ENCODE data around the gene RFX4.
"Not testable (repeated sequence)": the region's sequence is repeated elsewhere in the genome, so short reads cannot be mapped to it uniquely, and the experiment has no call there.

The RFX4 gene

GRCh38 chr12:106726603-106727202 lies 143.9 kb downstream of the RFX4 start:
- CTCF ChIA-PET, H3K4me3 Mint-ChIP-seq, DNase-seq, H3K27ac Mint-ChIP-seq, H3K36me3 Mint-ChIP-seq, H3K27me3 Mint-ChIP-seq, H3K9me3 Mint-ChIP-seq, H3K4me1 Mint-ChIP-seq: not testable (repeated sequence)

GRCh38 chr12:106729611-106730010 lies 146.8 kb downstream of the RFX4 start:
- Mint-ChIP-seq H3K27me3 (no peaks in the 10 kb centered on the region), H3K27ac (no peak overlapping the region), H3K36me3 (peaks cover 1% of the 10 kb centered on the region), H3K4me1 (no peaks in the 10 kb centered on the region), H3K9me3 (no peaks in the 10 kb centered on the region), H3K4me3 (no peak overlapping the region)
- CTCF ChIA-PET, result interaction anchor here (1.4 kb wide), 1 partner anchor 10 kb away, joined by 3 read pairs; no protein-coding TSS in a partner anchor
- no peak for DNase-seq

- peaks cover 1% of the 10 kb centered on the region for H3K36me3 Mint-ChIP-seq
- no peak overlapping the region for H3K27ac Mint-ChIP-seq
- CTCF ChIA-PET, result no interaction called here
- H3K4me1 Mint-ChIP-seq, result no peaks in the 10 kb centered on the region
- H3K27me3 Mint-ChIP-seq, result peaks cover 11% of the 10 kb centered on the region
- no peaks in the 10 kb centered on the region for H3K9me3 Mint-ChIP-seq
- H3K4me3 Mint-ChIP-seq, result no peak overlapping the region
- DNase-seq, result no peak
Measured at GRCh38 chr12:106732890-106733289, 150.1 kb downstream of the RFX4 start.

GRCh38 chr12:106733660-106734059 lies 150.9 kb downstream of the RFX4 start:
- no peaks in the 10 kb centered on the region for H3K9me3 Mint-ChIP-seq
- no peaks in the 10 kb centered on the region for H3K4me1 Mint-ChIP-seq
- CTCF ChIA-PET, result no interaction called here
- H3K27me3 Mint-ChIP-seq, result peaks cover 15% of the 10 kb centered on the region
- H3K36me3 Mint-ChIP-seq, result peaks cover 1% of the 10 kb centered on the region
- no peak overlapping the region for H3K27ac Mint-ChIP-seq
- DNase-seq, result no peak
- no peak overlapping the region for H3K4me3 Mint-ChIP-seq

- H3K27me3 Mint-ChIP-seq, result peaks cover 21% of the 10 kb centered on the region
- H3K27ac Mint-ChIP-seq, result no peak overlapping the region
- H3K4me3 Mint-ChIP-seq, result no peak overlapping the region
- CTCF ChIA-PET, result interaction anchor here (0.6 to 1.3 kb wide), 3 partner anchors 67 to 191 kb away, joined by 3 read pairs; no protein-coding TSS in a partner anchor
- peaks cover 1% of the 10 kb centered on the region for H3K36me3 Mint-ChIP-seq
- H3K4me1 Mint-ChIP-seq, result no peaks in the 10 kb centered on the region
- DNase-seq, result peak; percentile 31
- no peaks in the 10 kb centered on the region for H3K9me3 Mint-ChIP-seq
Measured at GRCh38 chr12:106736051-106736957, 153.5 kb downstream of the RFX4 start.

- DNase-seq, result no peak
- Mint-ChIP-seq H3K9me3 (no peaks in the 10 kb centered on the region), H3K4me1 (no peaks in the 10 kb centered on the region), H3K4me3 (no peak overlapping the region), H3K36me3 (no peaks in the 10 kb centered on the region), H3K27ac (no peak overlapping the region), H3K27me3 (peaks cover 27% of the 10 kb centered on the region)
- CTCF ChIA-PET, result interaction anchor here (1.0 to 1.1 kb wide), 2 partner anchors 10 to 305 kb away, joined by 3 read pairs; no protein-coding TSS in a partner anchor
Measured at GRCh38 chr12:106739318-106739717, 156.5 kb downstream of the RFX4 start.

- Mint-ChIP-seq H3K4me1 (no peaks in the 10 kb centered on the region), H3K9me3 (no peaks in the 10 kb centered on the region), H3K36me3 (no peaks in the 10 kb centered on the region), H3K4me3 (no peak overlapping the region), H3K27me3 (peaks cover 25% of the 10 kb centered on the region), H3K27ac (no peak overlapping the region)
- CTCF ChIA-PET, result interaction anchor here (1.1 kb wide), 1 partner anchor 10 kb away, joined by 3 read pairs; no protein-coding TSS in a partner anchor
- no peak for DNase-seq
Measured at GRCh38 chr12:106739815-106740530, 157.2 kb downstream of the RFX4 start.

GRCh38 chr12:106740818-106741217 lies 158.0 kb downstream of the RFX4 start:
- no peak for DNase-seq
- Mint-ChIP-seq H3K4me1 (no peaks in the 10 kb centered on the region), H3K27ac (no peak overlapping the region), H3K36me3 (no peaks in the 10 kb centered on the region), H3K27me3 (peaks cover 32% of the 10 kb centered on the region), H3K9me3 (no peaks in the 10 kb centered on the region), H3K4me3 (no peak overlapping the region)
- CTCF ChIA-PET, result no interaction called here

GRCh38 chr12:106741247-106741646 lies 158.4 kb downstream of the RFX4 start:
- Mint-ChIP-seq H3K36me3 (no peaks in the 10 kb centered on the region), H3K27ac (no peak overlapping the region), H3K27me3 (peaks cover 31% of the 10 kb centered on the region), H3K9me3 (no peaks in the 10 kb centered on the region), H3K4me1 (no peaks in the 10 kb centered on the region), H3K4me3 (no peak overlapping the region)
- no peak for DNase-seq
- CTCF ChIA-PET, result no interaction called here

GRCh38 chr12:106743270-106743988 lies 160.6 kb downstream of the RFX4 start:
- DNase-seq, result no peak
- Mint-ChIP-seq H3K4me1 (peaks cover 18% of the 10 kb centered on the region), H3K27ac (no peak overlapping the region), H3K9me3 (no peaks in the 10 kb centered on the region), H3K27me3 (peaks cover 20% of the 10 kb centered on the region), H3K36me3 (no peaks in the 10 kb centered on the region), H3K4me3 (no peak overlapping the region)
- CTCF ChIA-PET, result no interaction called here

GRCh38 chr12:106744600-106744999 lies 161.8 kb downstream of the RFX4 start:
- DNase-seq, result no peak
- H3K36me3 Mint-ChIP-seq, result no peaks in the 10 kb centered on the region
- no peaks in the 10 kb centered on the region for H3K9me3 Mint-ChIP-seq
- H3K27ac Mint-ChIP-seq, result no peak overlapping the region
- H3K4me1 Mint-ChIP-seq, result peaks cover 21% of the 10 kb centered on the region
- peaks cover 20% of the 10 kb centered on the region for H3K27me3 Mint-ChIP-seq
- no peak overlapping the region for H3K4me3 Mint-ChIP-seq
- CTCF ChIA-PET, result no interaction called here

- Mint-ChIP-seq H3K27ac (no peak overlapping the region), H3K4me1 (peaks cover 21% of the 10 kb centered on the region), H3K4me3 (no peak overlapping the region), H3K9me3 (no peaks in the 10 kb centered on the region), H3K36me3 (no peaks in the 10 kb centered on the region), H3K27me3 (peaks cover 14% of the 10 kb centered on the region)
- CTCF ChIA-PET, result no interaction called here
- no peak for DNase-seq
Measured at GRCh38 chr12:106745181-106745745, 162.5 kb downstream of the RFX4 start.

- peaks cover 8% of the 10 kb centered on the region for H3K27me3 Mint-ChIP-seq
- peaks cover 29% of the 10 kb centered on the region for H3K4me1 Mint-ChIP-seq
- peaks cover 5% of the 10 kb centered on the region for H3K9me3 Mint-ChIP-seq
- peaks cover 5% of the 10 kb centered on the region for H3K36me3 Mint-ChIP-seq
- CTCF ChIA-PET, result interaction anchor here (0.9 kb wide), 1 partner anchor 12 kb away, joined by 3 read pairs; no protein-coding TSS in a partner anchor
- H3K4me3 Mint-ChIP-seq, result no peak overlapping the region
- H3K27ac Mint-ChIP-seq, result peak overlapping the region; percentile 88
- DNase-seq, result peak; percentile 48
Measured at GRCh38 chr12:106747973-106748436, 165.2 kb downstream of the RFX4 start.
